H1 (cell line): ENCODE results near the gene PAQR8. TPM values are rescaled to one million over a fixed set of nuclear protein-coding genes. Genes with fewer than 3 reads are reported as not detected.

Experiments
- CTCF ChIA-PET: fragments of 300-600 bp; sonication (Branson Sonifier 250); formaldehyde crosslinking; loops from one replicate; lab custom pipeline; 2021; ENCODE audit not compliant: partially characterized antibody; lab: Charles Lee
- POLR2A ChIA-PET: fragments of 300-600 bp; sonication (Branson Sonifier 250); formaldehyde crosslinking; loops from one replicate; lab custom pipeline; 2021; ENCODE audit warnings: inconsistent platforms; ENCODE audit not compliant: partially characterized antibody; lab: Charles Lee
- DNase-seq, 2 experiments: peaks; one replicate each; pipeline versions ENCODE4 v3.0.0 to v3.0.0-alpha.2; 2010 to 2022; ENCODE audit warnings: low spot score in 2 of 2, low read depth in 1 of 2, mixed read lengths in 1 of 2
- FAIRE-seq: peaks from 2 replicates; lab custom pipeline; 2011; peaks lifted over from hg19 to GRCh38; lab: Jason Lieb, UNC
- H2AFZ ChIP-seq: 2 replicates; pipeline ENCODE4 v1.8.1; 2012; ENCODE audit warnings: low read length, inconsistent platforms
- H2AK5ac ChIP-seq: 2 replicates; pipeline ENCODE4 v1.6.1; 2013; ENCODE audit warnings: low read depth, low read length
- H2BK120ac ChIP-seq: replicated peaks from 2 replicates; pipeline ENCODE3; 2013; ENCODE audit warnings: low read depth, low read length, inconsistent platforms
- H2BK12ac ChIP-seq: 2 replicates; pipeline ENCODE4 v1.6.1; 2013; ENCODE audit warnings: low read depth, low read length
- H2BK15ac ChIP-seq: 2 replicates; pipeline ENCODE4 v1.6.1; 2013; ENCODE audit warnings: low read length
- H2BK20ac ChIP-seq: 2 replicates; pipeline ENCODE4 v1.6.1; 2013; ENCODE audit warnings: low read length
- H2BK5ac ChIP-seq: 2 replicates; pipeline ENCODE4 v1.6.1; 2013; ENCODE audit warnings: low read depth, low read length
- H3K14ac ChIP-seq: 2 replicates; pipeline ENCODE4 v1.6.1; 2013; ENCODE audit warnings: inconsistent platforms; ENCODE audit not compliant: insufficient read length
- H3K18ac ChIP-seq: 2 replicates; pipeline ENCODE4 v1.6.1; 2013; ENCODE audit warnings: low read length; ENCODE audit errors: extremely low read depth
- H3K23ac ChIP-seq: 2 replicates; pipeline ENCODE4 v1.6.1; 2013; ENCODE audit warnings: inconsistent platforms; ENCODE audit not compliant: insufficient read length
- H3K23me2 ChIP-seq: 2 replicates; pipeline ENCODE4 v1.6.1; 2013; ENCODE audit warnings: low read depth, low read length
- H3K27ac ChIP-seq: 2 replicates; pipeline ENCODE4 v1.6.1; 2011; ENCODE audit warnings: low read depth, low read length, inconsistent platforms
- H3K27me3 ChIP-seq, 4 experiments: replicated peaks in 1 of 4; 1 replicate in 1 of 4; 2 replicates in 3 of 4; pipeline versions ENCODE4 v1.6.1 to v1.8.1; 2011 to 2013; ENCODE audit warnings: low read length in 3 of 4, mild to moderate bottlenecking in 3 of 4, inconsistent platforms in 2 of 4, mixed read lengths in 2 of 4, moderate library complexity in 1 of 4; ENCODE audit not compliant: control insufficient read depth in 3 of 4, insufficient read depth in 3 of 4; ENCODE audit errors: extremely low read depth in 1 of 4
- H3K36me3 ChIP-seq, 4 experiments: 2 replicates each; pipeline versions ENCODE4 v1.6.1 to v1.8.1; 2011 to 2013; ENCODE audit warnings: mild to moderate bottlenecking in 4 of 4, low read length in 3 of 4, moderate library complexity in 2 of 4, control low read depth in 1 of 4, inconsistent platforms in 1 of 4; ENCODE audit not compliant: insufficient read depth in 4 of 4, control insufficient read depth in 2 of 4
- H3K4ac ChIP-seq: replicated peaks from 2 replicates; pipeline ENCODE3; 2013; ENCODE audit warnings: low read length, low read depth, mixed read lengths, inconsistent platforms; ENCODE audit not compliant: insufficient read length
- H3K4me1 ChIP-seq, 4 experiments: replicated peaks in 1 of 4; 1 replicate in 1 of 4; 2 replicates in 3 of 4; pipeline versions ENCODE4 v1.6.1 to v1.8.1; 2011 to 2013; ENCODE audit warnings: low read length in 3 of 4, inconsistent platforms in 2 of 4, mixed read lengths in 1 of 4; ENCODE audit not compliant: insufficient read depth in 4 of 4, control insufficient read depth in 3 of 4
- H3K4me2 ChIP-seq, 2 experiments: 2 replicates each; pipeline versions ENCODE4 v1.6.1 to v1.8.1; 2011 to 2013; ENCODE audit warnings: low read depth in 2 of 2, low read length in 2 of 2, control low read depth in 1 of 2, inconsistent platforms in 1 of 2, mild to moderate bottlenecking in 1 of 2; ENCODE audit not compliant: insufficient read depth in 1 of 2
- H3K4me3 ChIP-seq, 4 experiments: fragments of 200-600, 300-600 bp in 1 of 4; sonication (generic), shearing (Covaris generic), sonication (Bioruptor Twin) in 1 of 4; 2 replicates each; pipeline versions ENCODE4 v1.5.1 to v1.8.1; 2011 to 2016; ENCODE audit warnings: low read length in 4 of 4, low read depth in 3 of 4, control low read depth in 2 of 4, inconsistent platforms in 2 of 4, mild to moderate bottlenecking in 2 of 4, mixed read lengths in 1 of 4, moderate library complexity in 1 of 4; ENCODE audit not compliant: insufficient read depth in 2 of 4; ENCODE audit errors: extremely low read depth in 1 of 4
- H3K56ac ChIP-seq: replicated peaks from 2 replicates; pipeline ENCODE3; 2013; ENCODE audit warnings: low read depth, mild to moderate bottlenecking, mixed read lengths, low read length, inconsistent platforms; ENCODE audit not compliant: insufficient read length
- H3K79me1 ChIP-seq: 2 replicates; pipeline ENCODE4 v1.6.1; 2013; ENCODE audit warnings: low read depth, low read length, control low read depth
- H3K79me2 ChIP-seq, 2 experiments: 2 replicates each; pipeline versions ENCODE4 v1.6.1 to v1.8.1; 2012 to 2013; ENCODE audit warnings: low read length in 2 of 2, mild to moderate bottlenecking in 2 of 2, inconsistent platforms in 1 of 2; ENCODE audit not compliant: insufficient read depth in 2 of 2, control insufficient read depth in 1 of 2
- H3K9ac ChIP-seq, 4 experiments: replicated peaks in 1 of 4; 1 replicate in 1 of 4; 2 replicates in 3 of 4; pipeline versions ENCODE4 v1.6.1 to v1.8.1; 2011 to 2013; ENCODE audit warnings: low read depth in 3 of 4, low read length in 3 of 4, control low read depth in 2 of 4, mild to moderate bottlenecking in 2 of 4, moderate library complexity in 2 of 4, inconsistent platforms in 1 of 4; ENCODE audit errors: extremely low read depth in 1 of 4
- H3K9me3 ChIP-seq, 2 experiments: 2 replicates each; pipeline versions ENCODE4 v1.6.1 to v1.8.1; 2012 to 2013; ENCODE audit warnings: mild to moderate bottlenecking in 2 of 2, moderate library complexity in 2 of 2, control low read depth in 1 of 2, inconsistent platforms in 1 of 2, low read depth in 1 of 2, low read length in 1 of 2, mixed read lengths in 1 of 2; ENCODE audit not compliant: insufficient read depth in 2 of 2
- H4K20me1 ChIP-seq, 2 experiments: replicated peaks in 1 of 2; 2 replicates each; pipeline versions ENCODE3 to v1.8.1; 2011 to 2013; ENCODE audit warnings: inconsistent platforms in 2 of 2, low read length in 2 of 2, mild to moderate bottlenecking in 1 of 2; ENCODE audit not compliant: insufficient read depth in 2 of 2, control insufficient read depth in 1 of 2
- H4K5ac ChIP-seq: 2 replicates; pipeline ENCODE4 v1.6.1; 2013; ENCODE audit warnings: low read length, low read depth, mixed read lengths, inconsistent platforms; ENCODE audit not compliant: insufficient read length
- H4K8ac ChIP-seq: 2 replicates; pipeline ENCODE4 v1.8.0; 2013; ENCODE audit warnings: mild to moderate bottlenecking, moderate library complexity, low read length, inconsistent platforms; ENCODE audit not compliant: insufficient read depth; ENCODE audit errors: extremely low read depth
- H4K91ac ChIP-seq: replicated peaks from 2 replicates; pipeline ENCODE3; 2013; ENCODE audit warnings: low read length, mixed read lengths, inconsistent platforms; ENCODE audit not compliant: insufficient read length
- ASH2L ChIP-seq: fragments of 200-600, 300-600 bp; sonication (generic); IDR thresholded peaks from one replicate; pipeline ENCODE4 v1.7.1; 2017; ENCODE audit warnings: low read length
- ATF2 ChIP-seq: IDR thresholded peaks from 2 replicates; pipeline ENCODE4 v1.6.1; 2012; ENCODE audit warnings: low read length, inconsistent platforms
- CBX5 ChIP-seq: fragments of 300-800, 300-1000 bp; sonication (generic); IDR thresholded peaks from 2 replicates; pipeline ENCODE4 v1.7.1; 2016; ENCODE audit warnings: antibody characterized with exemption, low read length, low read depth
- CHD1 ChIP-seq: IDR thresholded peaks from 2 replicates; pipeline ENCODE4 v1.6.1; 2012; ENCODE audit warnings: low read depth, low read length, improper control_type of control experiment
- EP300 ChIP-seq, 2 experiments: IDR thresholded peaks; 1 replicate in 1 of 2; 2 replicates in 1 of 2; pipeline ENCODE4 v1.6.1; 2011 to 2012; ENCODE audit warnings: low read depth in 2 of 2, low read length in 2 of 2, mild to moderate bottlenecking in 2 of 2, borderline replicate concordance in 1 of 2, inconsistent platforms in 1 of 2, moderate library complexity in 1 of 2
- JUND ChIP-seq: IDR thresholded peaks from 2 replicates; pipeline ENCODE4 v1.6.1; 2011; ENCODE audit warnings: mild to moderate bottlenecking, improper control_type of control experiment, low read length
- KDM4A ChIP-seq: IDR thresholded peaks from one replicate; pipeline ENCODE4 v1.7.1; 2012; ENCODE audit warnings: low read depth, mild to moderate bottlenecking, moderate library complexity, low read length, inconsistent platforms; ENCODE audit not compliant: severe bottlenecking
- NANOG ChIP-seq: IDR thresholded peaks from 2 replicates; pipeline ENCODE4 v1.6.1; 2011; ENCODE audit warnings: low read length, low read depth, mild to moderate bottlenecking, inconsistent platforms; ENCODE audit not compliant: insufficient read depth, poor library complexity, severe bottlenecking
- SAP30 ChIP-seq: fragments of 300-600 bp; sonication (generic); IDR thresholded peaks from 2 replicates; pipeline ENCODE4 v1.7.1; 2012; ENCODE audit warnings: low read length, moderate library complexity, mild to moderate bottlenecking, inconsistent platforms; ENCODE audit not compliant: insufficient read depth, insufficient replicate concordance
- SP1 ChIP-seq: IDR thresholded peaks from 2 replicates; pipeline ENCODE4 v1.6.1; 2011; ENCODE audit warnings: low read depth, low read length
- SP4 ChIP-seq: IDR thresholded peaks from 2 replicates; pipeline ENCODE4 v1.6.1; 2012; ENCODE audit warnings: low read length, inconsistent platforms
- TEAD4 ChIP-seq: IDR thresholded peaks from 2 replicates; pipeline ENCODE4 v1.6.1; 2012; ENCODE audit warnings: low read depth, low read length, inconsistent platforms, mixed read lengths
- YY1 ChIP-seq: IDR thresholded peaks from 2 replicates; pipeline ENCODE4 v1.6.1; 2011; ENCODE audit warnings: low read depth, mild to moderate bottlenecking, low read length
- WGBS, 2 experiments: shearing (Covaris generic) in 1 of 2; methylation state at CpG; one replicate each; pipeline versions ENCODE4 v1.1.6 to v1.1.7; 2013 to 2015; ENCODE audit warnings: low lambda C conversion rate in 2 of 2, mixed read lengths in 2 of 2, inconsistent platforms in 1 of 2, low coverage in 1 of 2, missing lambda C conversion rate in 1 of 2; ENCODE audit not compliant: insufficient replicate concordance in 2 of 2, insufficient coverage in 1 of 2, insufficient read length in 1 of 2; ENCODE audit errors: extremely low coverage in 1 of 2, missing lambda C conversion rate in 1 of 2; 5-methylcytosine and 5-hydroxymethylcytosine counted together
- polyA plus RNA-seq, 7 experiments: library from polyadenylated mRNA; depleted of rRNA in 3 of 7; stranded (reverse) in 5 of 7; unstranded in 2 of 7; fragments of >200 nt in 5 of 7; fragments of 200-250 nt in 2 of 7; gene quantifications; 1 replicate in 5 of 7; 2 replicates in 1 of 7; 4 replicates in 1 of 7; pipeline versions ENCODE4 v1.2.1 to v1.2.3, GENCODE V29; 2011 to 2013; ENCODE audit warnings: missing spikeins in 2 of 7, mixed read lengths in 2 of 7
- total RNA-seq: library from RNA; stranded (reverse); fragmentation: NEBNext Ultra II Directional; extraction: Animal tissue kit (Norgen Biotek cat#: 25700); gene quantifications from 2 replicates; pipeline ENCODE4 v1.2.1, GENCODE V29; 2021

Gene PAQR8
- total and polyA plus RNA-seq, 2 of the 8 experiments (the other 6 are each of a cell fraction or from before 2014, with no cell fraction given) = 7.6 to 9.6 TPM

- H2BK5ac ChIP-seq = no peak overlapping the region
- H2BK20ac ChIP-seq = no peak overlapping the region
- H3K4ac ChIP-seq = no peak overlapping the region
- H3K56ac ChIP-seq = no peak overlapping the region
- H2AFZ ChIP-seq = no peak overlapping the region
- H3K9me3 ChIP-seq = peaks cover 6 to 15% of the 10 kb centered on the region in 2 experiments
- H2BK15ac ChIP-seq = no peak overlapping the region
- H3K4me3 ChIP-seq = no peak overlapping the region
- no peaks in the 10 kb centered on the region for H3K4me1 ChIP-seq
- no peak overlapping the region for H3K4me2 ChIP-seq
- H3K23ac ChIP-seq = no peak overlapping the region
- H4K8ac ChIP-seq = no peak overlapping the region
- H3K27ac ChIP-seq = no peak overlapping the region
- no peaks in the 10 kb centered on the region for H3K36me3 ChIP-seq
- H3K79me2 ChIP-seq = no peaks in the 10 kb centered on the region
- POLR2A ChIA-PET = no interaction called here
- FAIRE-seq = no peak
- no peak overlapping the region for H2BK12ac ChIP-seq
- CTCF ChIA-PET = interaction anchor here (1.1 to 1.7 kb wide), 2 partner anchors 15 to 98 kb away, joined by 3 to 6 read pairs; no protein-coding TSS in a partner anchor
- no peaks in the 10 kb centered on the region for H3K23me2 ChIP-seq
- H2AK5ac ChIP-seq = no peak overlapping the region
- H3K18ac ChIP-seq = no peak overlapping the region
- H4K20me1 ChIP-seq = no peaks in the 10 kb centered on the region
- H3K9ac ChIP-seq = no peak overlapping the region
- H3K14ac ChIP-seq = no peak overlapping the region
- 92% methylated on average over 4 of the region's 4 CpGs; no CpG with 5 or more reads in 1 of the 2 experiments for WGBS, 2 experiments
- no peak overlapping the region for H4K5ac ChIP-seq
- no peak for DNase-seq
- H2BK120ac ChIP-seq = no peak overlapping the region
- no peaks in the 10 kb centered on the region for H3K79me1 ChIP-seq
- H4K91ac ChIP-seq = no peak overlapping the region
- no peaks in the 10 kb centered on the region for H3K27me3 ChIP-seq
- TF ChIP-seq KDM4A (no peak), SP4 (no peak), CBX5 (no peak), TEAD4 (no peak), SAP30 (no peak), ATF2 (no peak), JUND (no peak), SP1 (no peak), EP300 (IDR thresholded peaks at IDR 0.05; ENCODE audit: borderline replicate concordance in 1 of 2, low read depth in 2 of 2, low read length in 2 of 2) (no peak), ASH2L (no peak), CHD1 (no peak), YY1 (no peak), NANOG (no peak)
Measured at GRCh38 chr6:52385074-52385473, 23.1 kb downstream of the PAQR8 start.
